Measurements from ENCODE around the gene TRAPPC3L.

TRAPPC3L gene

GRCh38 chr6:116545651-116546050, at the start of gene TRAPPC3L:
TSS of gene TRAPPC3L (minus strand) at chr6:116545684. CDS start at chr6:116545514, 170 bp downstream.
- no peak for DNase-seq

GRCh38 chr6:116595247-116595646, 49.8 kb upstream of the TRAPPC3L start:
- DNase-seq = no peak

- no peak for DNase-seq
These were observed 41.3 kb upstream of the TRAPPC3L start for GRCh38 chr6:116586738-116587137.

- no peak for DNase-seq
These were observed 40.8 kb upstream of the TRAPPC3L start for GRCh38 chr6:116586276-116586675.

GRCh38 chr6:116580198-116580597, 34.7 kb upstream of the TRAPPC3L start:
- DNase-seq = no peak

GRCh38 chr6:116579143-116579542, 33.7 kb upstream of the TRAPPC3L start:
- DNase-seq = no peak

- no peak for DNase-seq
These were observed 32.9 kb upstream of the TRAPPC3L start for GRCh38 chr6:116578335-116578734.

- no peak for DNase-seq
These were observed 32.0 kb upstream of the TRAPPC3L start for GRCh38 chr6:116577486-116577885.

- DNase-seq = no peak
These were observed 29.7 kb upstream of the TRAPPC3L start for GRCh38 chr6:116575227-116575626.

GRCh38 chr6:116572162-116572561, 26.7 kb upstream of the TRAPPC3L start:
- no peak for DNase-seq

GRCh38 chr6:116571683-116572000, 26.2 kb upstream of the TRAPPC3L start:
- no peak for DNase-seq

GRCh38 chr6:116570856-116571682, 25.6 kb upstream of the TRAPPC3L start, which contains the start of gene RWDD1:
TSS of gene RWDD1 (plus strand) at chr6:116571504. CDS start at chr6:116571583, 79 bp downstream.
- peak; percentile 98 for DNase-seq

GRCh38 chr6:116568821-116569755, 23.6 kb upstream of the TRAPPC3L start:
- DNase-seq = no peak

- no peak for DNase-seq
These were observed 22.6 kb upstream of the TRAPPC3L start for GRCh38 chr6:116568111-116568510.

GRCh38 chr6:116564921-116565872, 19.7 kb upstream of the TRAPPC3L start:
- DNase-seq = no peak

- no peak for DNase-seq
These were observed 18.8 kb upstream of the TRAPPC3L start for GRCh38 chr6:116564311-116564710.

- DNase-seq = no peak
These were observed 18.3 kb upstream of the TRAPPC3L start for GRCh38 chr6:116563830-116564229.

GRCh38 chr6:116562614-116563013, 17.1 kb upstream of the TRAPPC3L start:
- no peak for DNase-seq

- no peak for DNase-seq
These were observed 16.5 kb upstream of the TRAPPC3L start for GRCh38 chr6:116562019-116562403.

- peak; percentile 35 for DNase-seq
These were observed 16.0 kb upstream of the TRAPPC3L start for GRCh38 chr6:116561377-116562018.

GRCh38 chr6:116560130-116560529, 14.6 kb upstream of the TRAPPC3L start:
- no peak for DNase-seq

GRCh38 chr6:116557893-116558292, 12.4 kb upstream of the TRAPPC3L start:
- DNase-seq = no peak
